Activated CD4-positive, alpha-beta T cell treated with anti-CD3 and anti-CD28 coated beads for 36 hours (primary cell): ENCODE measurements around the gene ST14. TPM values are rescaled to one million over a fixed set of nuclear protein-coding genes. Genes with fewer than 3 reads are reported as not detected.
"Not testable (repeated sequence)": the region's sequence is repeated elsewhere in the genome, so short reads cannot be mapped to it uniquely, and the experiment has no call there.

ENCODE experiments used
- ATAC-seq: fragments of 200-7000 bp; cut with Tn5 transposase; one replicate; pipeline ENCODE4 v1.10.0; 2021; ENCODE audit warnings: mild to moderate bottlenecking, moderate library complexity
- CTCF ChIA-PET: fragments of 350-600 bp; sonication (Branson Sonifier 250); formaldehyde crosslinking; loops from one replicate; lab custom pipeline; 2021; ENCODE audit warnings: antibody characterized with exemption; lab: Charles Lee
- POLR2A ChIA-PET: fragments of 350-600 bp; sonication (Branson Sonifier 250); formaldehyde crosslinking; loops from one replicate; lab custom pipeline; 2021; ENCODE audit warnings: antibody characterized with exemption, inconsistent platforms; lab: Charles Lee
- DNase-seq: peaks from one replicate; pipeline ENCODE4 v3.0.0-alpha.2; 2020
- H3K27ac Mint-ChIP-seq: one replicate; pipeline ENCODE4 v1.8.0; 2021; ENCODE audit warnings: mixed read lengths
- H3K27me3 Mint-ChIP-seq: one replicate; pipeline ENCODE4 v1.8.0; 2021; ENCODE audit warnings: mixed read lengths
- H3K36me3 Mint-ChIP-seq: one replicate; pipeline ENCODE4 v1.8.0; 2021; ENCODE audit warnings: low read depth, mixed read lengths
- H3K4me1 Mint-ChIP-seq: one replicate; pipeline ENCODE4 v1.8.0; 2021; ENCODE audit warnings: mixed read lengths
- H3K4me3 Mint-ChIP-seq: one replicate; pipeline ENCODE4 v1.8.0; 2021; ENCODE audit warnings: mild to moderate bottlenecking, moderate library complexity, mixed read lengths
- H3K9me3 Mint-ChIP-seq: one replicate; pipeline ENCODE4 v1.8.0; 2021; ENCODE audit warnings: low read depth, mixed read lengths
- intact Hi-C, 2 experiments: fragments of 100-400 bp; cut with DNase I in 1 of 2; cut with micrococcal nuclease in 1 of 2; formaldehyde crosslinking; loops; one replicate each; pipeline versions ENCODE4 v1.14.2 to v1.15.1; 2022 to 2024; cut with DNase I, micrococcal nuclease
- total RNA-seq, 2 experiments: library from RNA; stranded (reverse); gene quantifications; one replicate each; pipeline ENCODE4 v1.2.3, GENCODE V29; 2021

The ST14 gene
- total RNA-seq, 2 experiments from 2014 or later: not detected

DNA sequence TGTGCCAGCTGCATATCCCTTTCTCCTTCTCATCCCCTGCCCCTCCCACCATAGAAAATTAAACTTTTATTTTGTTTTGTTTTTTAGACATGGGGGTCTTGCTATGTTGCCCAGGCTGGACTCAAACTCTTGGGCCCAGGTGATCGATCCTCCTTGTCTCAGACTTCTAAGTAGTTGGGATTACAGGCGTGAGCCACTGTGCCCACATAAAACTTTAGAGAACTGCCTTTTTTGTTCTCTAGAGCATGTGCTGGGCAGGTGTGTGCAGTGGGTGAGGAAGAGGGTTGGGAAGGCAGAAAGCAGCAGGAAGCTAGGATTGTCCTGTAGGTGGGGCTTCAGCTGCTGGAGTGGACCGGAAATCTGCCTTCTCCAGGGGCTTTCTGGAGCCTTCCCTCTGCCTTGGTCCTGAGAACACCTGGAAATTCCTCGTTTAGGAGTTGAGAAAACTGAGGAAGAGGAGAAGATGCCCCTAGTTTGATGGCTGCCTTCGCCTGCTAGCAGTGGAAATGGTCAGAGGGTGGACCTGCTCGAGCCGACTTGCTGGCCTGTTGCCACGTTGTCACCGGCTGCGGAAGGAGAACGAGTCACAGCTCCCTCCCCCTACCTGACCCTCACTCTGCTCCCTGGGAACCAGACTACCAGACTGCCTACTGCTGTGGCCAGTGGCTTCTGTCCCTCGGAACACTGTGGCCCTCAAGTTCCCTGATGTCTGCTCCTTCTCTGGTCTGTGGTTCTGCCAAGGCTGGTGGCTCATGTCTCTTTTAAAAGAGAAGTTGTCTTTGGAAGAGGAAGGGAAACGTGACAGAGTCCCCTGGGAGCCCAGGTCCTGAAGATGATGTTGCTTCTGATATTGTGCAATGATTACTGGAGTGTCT is 4.0 kb downstream of the ST14 start:
- ChIA-PET POLR2A (no interaction called here), CTCF (interaction anchor here (1.2 kb wide), 2 partner anchors 8 to 278 kb away, joined by 3 to 5 read pairs; no protein-coding TSS in a partner anchor)
- ATAC-seq: no peak

GRCh38 chr11:130164221-130164570 is 4.6 kb downstream of the ST14 start:
- peaks cover 43% of the 10 kb centered on the region for H3K27me3 Mint-ChIP-seq
- no peak for ATAC-seq
- H3K4me3 Mint-ChIP-seq: no peak overlapping the region
- peaks cover 5% of the 10 kb centered on the region for H3K4me1 Mint-ChIP-seq
- H3K27ac Mint-ChIP-seq: no peak overlapping the region
- intact Hi-C loops: no loop called here
- ChIA-PET POLR2A (no interaction called here), CTCF (interaction anchor here (1.2 kb wide), 1 partner anchor 9 kb away, joined by 5 read pairs; no protein-coding TSS in a partner anchor)
- H3K9me3 Mint-ChIP-seq: no peaks in the 10 kb centered on the region
- H3K36me3 Mint-ChIP-seq: no peaks in the 10 kb centered on the region
- no peak for DNase-seq

More for the DNA sequence above, 4.0 kb downstream of the ST14 start:
- H3K4me1 Mint-ChIP-seq: peaks cover 8% of the 10 kb centered on the region
- no peaks in the 10 kb centered on the region for H3K9me3 Mint-ChIP-seq
- intact Hi-C loops: no loop called here
- peaks cover 49% of the 10 kb centered on the region for H3K27me3 Mint-ChIP-seq
- DNase-seq: no peak
- no peaks in the 10 kb centered on the region for H3K36me3 Mint-ChIP-seq
- no peak overlapping the region for H3K27ac Mint-ChIP-seq
- no peak overlapping the region for H3K4me3 Mint-ChIP-seq

- H3K4me1 Mint-ChIP-seq: no peaks in the 10 kb centered on the region
- H3K27ac Mint-ChIP-seq: no peak overlapping the region
- ATAC-seq (no peak), DNase-seq (no peak)
- no peaks in the 10 kb centered on the region for H3K36me3 Mint-ChIP-seq
- H3K27me3 Mint-ChIP-seq: peaks cover 40% of the 10 kb centered on the region
- H3K4me3 Mint-ChIP-seq: no peak overlapping the region
- CTCF ChIA-PET: interaction anchor here (1.6 kb wide), 1 partner anchor 34 kb away, joined by 4 read pairs; no protein-coding TSS in a partner anchor
- H3K9me3 Mint-ChIP-seq: no peaks in the 10 kb centered on the region
- POLR2A ChIA-PET: no interaction called here
- intact Hi-C loops: no loop called here
Observed at GRCh38 chr11:130165601-130166456, 6.2 kb downstream of the ST14 start.

- H3K4me1 Mint-ChIP-seq: no peaks in the 10 kb centered on the region
- DNase-seq: no peak
- no peaks in the 10 kb centered on the region for H3K9me3 Mint-ChIP-seq
- no peak overlapping the region for H3K27ac Mint-ChIP-seq
- no peak overlapping the region for H3K4me3 Mint-ChIP-seq
- peaks cover 38% of the 10 kb centered on the region for H3K27me3 Mint-ChIP-seq
- no peaks in the 10 kb centered on the region for H3K36me3 Mint-ChIP-seq
- ChIA-PET POLR2A (no interaction called here), CTCF (interaction anchor here (1.6 kb wide), 1 partner anchor 34 kb away, joined by 4 read pairs; no protein-coding TSS in a partner anchor)
- intact Hi-C loops: no loop called here
- ATAC-seq: peak; percentile 42
Observed at GRCh38 chr11:130166457-130166784, 6.8 kb downstream of the ST14 start.

- no peak for DNase-seq
- intact Hi-C loops: no loop called here
- CTCF ChIA-PET: interaction anchor here (0.7 kb wide), 1 partner anchor 24 kb away, joined by 3 read pairs; no protein-coding TSS in a partner anchor
- Mint-ChIP-seq H3K27ac (no peak overlapping the region), H3K9me3 (no peaks in the 10 kb centered on the region), H3K4me3 (no peak overlapping the region), H3K36me3 (no peaks in the 10 kb centered on the region), H3K4me1 (no peaks in the 10 kb centered on the region), H3K27me3 (peaks cover 37% of the 10 kb centered on the region)
- ATAC-seq: no peak
- POLR2A ChIA-PET: no interaction called here
Observed at GRCh38 chr11:130167146-130167545, 7.6 kb downstream of the ST14 start.

DNA sequence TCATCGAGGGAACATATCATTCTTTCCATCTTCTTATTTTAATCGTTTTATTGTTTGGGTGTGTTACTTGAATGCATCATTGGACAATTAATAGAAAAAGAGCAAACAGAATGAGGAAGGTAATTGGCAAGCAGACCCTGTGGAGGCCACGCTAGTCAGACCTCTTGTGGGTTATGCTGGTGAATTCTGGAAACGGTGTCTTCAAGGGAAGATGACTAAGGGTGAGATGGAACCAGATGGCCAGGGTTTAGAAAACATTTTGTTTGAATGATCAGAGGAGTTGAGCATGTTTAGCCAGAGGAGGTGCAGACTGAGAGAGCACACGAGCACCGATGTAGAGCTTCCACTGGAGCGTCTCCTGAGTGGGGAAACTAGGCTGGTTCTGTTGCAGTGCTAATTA is 8.5 kb downstream of the ST14 start:
- intact Hi-C loops: no loop called here
- no peaks in the 10 kb centered on the region for H3K4me1 Mint-ChIP-seq
- DNase-seq: no peak
- no peak overlapping the region for H3K4me3 Mint-ChIP-seq
- ATAC-seq: no peak
- CTCF ChIA-PET: interaction anchor here (0.6 to 1.4 kb wide), 2 partner anchors 36 to 42 kb away, joined by 3 read pairs; no protein-coding TSS in a partner anchor
- H3K27ac Mint-ChIP-seq: no peak overlapping the region
- no peaks in the 10 kb centered on the region for H3K9me3 Mint-ChIP-seq
- H3K27me3 Mint-ChIP-seq: peaks cover 31% of the 10 kb centered on the region
- no peaks in the 10 kb centered on the region for H3K36me3 Mint-ChIP-seq
- POLR2A ChIA-PET: no interaction called here

DNA sequence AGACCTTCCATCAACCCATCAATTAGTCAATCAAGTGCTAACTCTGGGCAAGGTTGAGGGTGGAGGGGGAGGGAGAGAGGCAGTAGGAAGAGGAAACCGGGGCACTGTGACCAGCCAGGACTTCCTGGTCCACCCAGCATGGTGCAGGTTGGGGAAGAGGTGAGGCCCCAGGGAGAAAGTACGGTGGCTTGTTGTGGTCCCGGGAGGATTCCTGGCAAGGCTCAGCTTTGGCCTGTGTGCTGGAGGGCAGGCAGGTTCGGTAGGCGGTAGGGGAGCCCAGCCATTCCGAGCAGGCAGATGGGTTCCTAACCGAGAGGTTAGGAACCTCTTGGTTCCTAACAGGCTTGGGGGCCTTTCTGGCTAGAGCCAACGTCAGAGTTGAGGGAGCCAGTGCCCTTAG is 10.8 kb downstream of the ST14 start:
- Mint-ChIP-seq H3K4me1 (no peaks in the 10 kb centered on the region), H3K9me3 (peaks cover 9% of the 10 kb centered on the region), H3K36me3 (no peaks in the 10 kb centered on the region), H3K4me3 (no peak overlapping the region), H3K27ac (no peak overlapping the region), H3K27me3 (peaks cover 25% of the 10 kb centered on the region)
- intact Hi-C loops: no loop called here
- no peak for DNase-seq
- POLR2A ChIA-PET: no interaction called here
- no peak for ATAC-seq
- CTCF ChIA-PET: interaction anchor here (1.0 kb wide), 1 partner anchor 719 kb away, joined by 3 read pairs; no protein-coding TSS in a partner anchor

DNA sequence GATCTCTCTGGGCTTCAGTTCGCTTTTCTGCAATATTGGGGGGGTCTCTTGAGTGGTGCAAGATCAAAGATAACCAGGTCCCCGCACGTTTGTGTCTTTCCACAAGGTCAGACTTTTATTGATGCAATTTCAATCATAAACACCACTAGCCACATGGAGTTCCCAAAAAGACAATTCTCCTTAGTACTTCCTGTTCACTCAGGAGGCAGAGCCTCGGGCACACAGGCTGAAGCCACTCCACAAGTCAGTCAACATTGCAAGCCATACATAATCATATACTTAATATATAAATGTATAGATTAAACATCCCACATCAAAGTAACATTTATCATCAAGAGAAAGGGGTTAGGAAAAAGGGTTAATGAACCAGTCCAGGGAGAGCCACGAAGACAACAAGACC is 12.0 kb downstream of the ST14 start:
- intact Hi-C loops: no loop called here
- Mint-ChIP-seq H3K36me3 (no peaks in the 10 kb centered on the region), H3K4me3 (no peak overlapping the region), H3K9me3 (peaks cover 9% of the 10 kb centered on the region), H3K27ac (no peak overlapping the region), H3K27me3 (peaks cover 21% of the 10 kb centered on the region), H3K4me1 (no peaks in the 10 kb centered on the region)
- DNase-seq (no peak), ATAC-seq (no peak)
- ChIA-PET CTCF (no interaction called here), POLR2A (no interaction called here)

DNA sequence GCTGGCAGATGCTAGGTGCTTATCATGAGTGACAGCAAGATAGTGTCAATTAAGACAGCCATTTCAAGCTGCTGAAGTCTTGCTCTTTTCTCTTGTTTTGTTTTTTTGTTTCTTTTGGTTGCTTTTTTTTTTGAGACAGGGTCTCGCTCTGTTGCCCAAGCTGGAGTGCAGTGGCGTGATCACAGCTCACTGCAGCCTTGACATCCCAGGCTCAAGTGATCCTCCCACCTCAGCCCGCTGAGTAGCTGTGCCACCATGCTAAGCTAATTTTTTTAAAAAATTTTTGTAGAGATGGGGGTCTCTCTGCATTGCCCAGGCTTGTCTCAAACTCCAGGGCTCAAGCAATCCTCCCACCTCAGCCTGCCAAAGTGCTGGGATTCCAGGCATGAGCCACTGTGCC is 12.4 kb downstream of the ST14 start:
- intact Hi-C loops, H3K4me1 Mint-ChIP-seq, H3K27ac Mint-ChIP-seq, H3K4me3 Mint-ChIP-seq, H3K36me3 Mint-ChIP-seq, POLR2A ChIA-PET, H3K9me3 Mint-ChIP-seq, CTCF ChIA-PET, ATAC-seq, DNase-seq: not testable (repeated sequence)
- H3K27me3 Mint-ChIP-seq: peaks cover 20% of the 10 kb centered on the region

DNA sequence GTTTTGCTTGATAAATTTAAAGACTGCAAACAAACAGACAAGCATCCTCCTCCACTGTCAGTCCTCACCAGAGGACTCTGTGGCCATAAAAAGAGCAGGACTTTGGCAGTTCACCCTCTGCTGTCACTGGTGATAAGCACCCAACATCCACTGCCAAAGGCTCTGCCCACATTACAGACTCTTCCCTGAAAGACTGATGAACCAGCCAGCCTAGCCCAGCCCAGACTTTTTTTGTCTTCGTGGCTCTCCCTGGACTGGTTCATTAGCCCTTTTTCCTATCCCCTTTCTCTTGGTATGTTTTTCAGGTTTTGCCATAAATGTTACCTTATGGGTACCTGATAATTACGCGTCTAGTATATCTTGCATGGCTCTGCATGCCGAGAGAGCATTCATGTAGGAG is 15.1 kb downstream of the ST14 start:
- no peak overlapping the region for H3K27ac Mint-ChIP-seq
- ATAC-seq: no peak
- peaks cover 9% of the 10 kb centered on the region for H3K9me3 Mint-ChIP-seq
- H3K4me3 Mint-ChIP-seq: no peak overlapping the region
- no peaks in the 10 kb centered on the region for H3K4me1 Mint-ChIP-seq
- POLR2A ChIA-PET: no interaction called here
- CTCF ChIA-PET: interaction anchor here (0.7 kb wide), 1 partner anchor 9 kb away, joined by 3 read pairs; no protein-coding TSS in a partner anchor
- DNase-seq: no peak
- H3K27me3 Mint-ChIP-seq: peaks cover 10% of the 10 kb centered on the region
- intact Hi-C loops: no loop called here
- no peaks in the 10 kb centered on the region for H3K36me3 Mint-ChIP-seq

DNA sequence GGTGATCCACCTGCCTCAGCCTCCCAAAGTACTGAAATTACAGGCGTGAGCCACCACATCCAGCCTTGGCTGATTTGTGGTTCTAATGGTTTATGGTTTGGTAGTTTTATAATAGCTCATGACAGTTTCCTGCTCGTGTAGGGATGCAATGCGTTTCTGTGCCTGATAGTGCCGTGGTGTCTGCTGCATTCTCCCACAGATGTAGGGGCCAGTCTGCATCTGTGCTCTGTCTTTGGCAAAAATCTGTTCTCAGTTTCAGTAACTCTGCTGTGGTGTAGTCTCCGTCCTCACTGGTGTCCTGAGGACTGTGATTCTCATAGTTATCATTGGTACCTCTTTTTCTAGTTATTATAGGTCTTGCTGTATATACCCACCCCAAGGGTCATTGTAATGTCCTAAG is 16.3 kb downstream of the ST14 start:
- peaks cover 9% of the 10 kb centered on the region for H3K9me3 Mint-ChIP-seq
- H3K4me1 Mint-ChIP-seq: no peaks in the 10 kb centered on the region
- no peak overlapping the region for H3K27ac Mint-ChIP-seq
- ChIA-PET POLR2A (no interaction called here), CTCF (interaction anchor here (0.7 kb wide), 1 partner anchor 259 kb away, joined by 3 read pairs; no protein-coding TSS in a partner anchor)
- H3K27me3 Mint-ChIP-seq: peaks cover 10% of the 10 kb centered on the region
- intact Hi-C loops: no loop called here
- H3K4me3 Mint-ChIP-seq: no peak overlapping the region
- no peak for ATAC-seq
- no peaks in the 10 kb centered on the region for H3K36me3 Mint-ChIP-seq
- DNase-seq: no peak
